NCI-H526 (cell line): ENCODE measurements around the gene DPYSL4.

ENCODE experiments used
- DNase-seq, 2 experiments: peaks; one replicate each; lab custom pipeline; 2025; lab: John Stamatoyannopoulos, UW

Gene DPYSL4

GRCh38 chr10:132195366-132196075, 8.8 kb downstream of the DPYSL4 start:
- DNase-seq = no peak

GRCh38 chr10:132196178-132197113, 9.7 kb downstream of the DPYSL4 start:
- no peak for DNase-seq

- DNase-seq = no peak
These were observed 10.7 kb downstream of the DPYSL4 start for GRCh38 chr10:132197271-132198067.

GRCh38 chr10:132198068-132198370, 11.3 kb downstream of the DPYSL4 start:
- no peak for DNase-seq

GRCh38 chr10:132198381-132199181, 11.8 kb downstream of the DPYSL4 start:
- DNase-seq = no peak

- no peak for DNase-seq
These were observed 12.6 kb downstream of the DPYSL4 start for GRCh38 chr10:132199268-132199853.

GRCh38 chr10:132199854-132200311, 13.1 kb downstream of the DPYSL4 start:
- DNase-seq = no peak

GRCh38 chr10:132200344-132201110, 13.8 kb downstream of the DPYSL4 start:
- DNase-seq = no peak

- no peak for DNase-seq
These were observed 14.6 kb downstream of the DPYSL4 start for GRCh38 chr10:132201111-132201969.

GRCh38 chr10:132202070-132202970, 15.6 kb downstream of the DPYSL4 start:
- no peak for DNase-seq

GRCh38 chr10:132203256-132204077, 16.7 kb downstream of the DPYSL4 start:
- DNase-seq = no peak

GRCh38 chr10:132204078-132204780, 17.5 kb downstream of the DPYSL4 start:
- no peak for DNase-seq

- no peak for DNase-seq
These were observed 18.2 kb downstream of the DPYSL4 start for GRCh38 chr10:132204781-132205473.

GRCh38 chr10:132205650-132206376, 19.1 kb downstream of the DPYSL4 start:
- no peak for DNase-seq

GRCh38 chr10:132206377-132206745, 19.6 kb downstream of the DPYSL4 start:
- no peak for DNase-seq
